ENCODE results near the gene MINDY4. TPM values are rescaled to one million over a fixed set of nuclear protein-coding genes. Genes with fewer than 3 reads are reported as not detected.

MINDY4 gene
- total RNA-seq, 6 donors from 2014 or later: 7.7 to 43.0 (median 19.4) TPM

DNA sequence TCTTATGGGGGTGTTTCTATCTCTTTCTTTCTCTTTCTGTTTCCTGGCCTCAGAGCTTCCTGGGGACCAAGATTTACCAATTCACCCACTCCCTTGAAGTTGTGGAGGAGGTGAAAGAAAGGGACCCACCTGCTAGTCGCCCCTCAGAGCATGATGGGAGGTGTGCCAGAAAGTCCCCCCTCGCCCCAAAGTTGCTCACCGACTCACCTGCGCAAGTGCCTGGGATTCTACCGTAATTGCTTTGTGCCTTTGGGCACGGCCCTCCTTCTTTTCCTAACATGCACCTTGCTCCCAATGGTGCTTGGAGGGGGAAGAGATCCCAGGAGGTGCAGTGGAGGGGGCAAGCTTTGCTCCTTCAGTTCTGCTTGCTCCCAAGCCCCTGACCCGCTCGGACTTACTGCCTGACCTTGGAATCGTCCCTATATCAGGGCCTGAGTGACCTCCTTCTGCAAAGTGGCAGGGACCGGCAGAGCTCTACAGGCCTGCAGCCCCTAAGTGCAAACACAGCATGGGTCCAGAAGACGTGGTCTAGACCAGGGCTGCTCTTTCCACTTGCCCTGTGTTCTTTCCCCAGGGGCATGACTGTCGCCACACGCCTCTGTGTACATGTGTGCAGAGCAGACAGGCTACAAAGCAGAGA, 152.7 kb downstream of the MINDY4 start:
- Histone ChIP-seq H3K27me3 (no peaks in the 10 kb centered on the region), H3K4me1 (peaks cover 41 to 63% (median 42%) of the 10 kb centered on the region in 4 donors), H3K4me3 (no peak overlapping the region), H3K36me3 (peaks cover 17 to 78% (median 57%) of the 10 kb centered on the region in 4 donors), H3K9me3 (no peaks in the 10 kb centered on the region), H3K27ac (peak overlapping the region in 2 of 4 donors; percentile 88 to 89)
- DNase-seq (peak in 1 of 2 donors; percentile 17), ATAC-seq (ENCODE audit: low FRiP score in 2 of 2) (no peak)
- 90 to 92% methylated on average over 12 to 13 of the region's 13 CpGs for WGBS, 2 donors
- TF ChIP-seq EP300 (IDR thresholded peaks at IDR 0.05): no peak
- TF ChIP-seq, protein P1, sequence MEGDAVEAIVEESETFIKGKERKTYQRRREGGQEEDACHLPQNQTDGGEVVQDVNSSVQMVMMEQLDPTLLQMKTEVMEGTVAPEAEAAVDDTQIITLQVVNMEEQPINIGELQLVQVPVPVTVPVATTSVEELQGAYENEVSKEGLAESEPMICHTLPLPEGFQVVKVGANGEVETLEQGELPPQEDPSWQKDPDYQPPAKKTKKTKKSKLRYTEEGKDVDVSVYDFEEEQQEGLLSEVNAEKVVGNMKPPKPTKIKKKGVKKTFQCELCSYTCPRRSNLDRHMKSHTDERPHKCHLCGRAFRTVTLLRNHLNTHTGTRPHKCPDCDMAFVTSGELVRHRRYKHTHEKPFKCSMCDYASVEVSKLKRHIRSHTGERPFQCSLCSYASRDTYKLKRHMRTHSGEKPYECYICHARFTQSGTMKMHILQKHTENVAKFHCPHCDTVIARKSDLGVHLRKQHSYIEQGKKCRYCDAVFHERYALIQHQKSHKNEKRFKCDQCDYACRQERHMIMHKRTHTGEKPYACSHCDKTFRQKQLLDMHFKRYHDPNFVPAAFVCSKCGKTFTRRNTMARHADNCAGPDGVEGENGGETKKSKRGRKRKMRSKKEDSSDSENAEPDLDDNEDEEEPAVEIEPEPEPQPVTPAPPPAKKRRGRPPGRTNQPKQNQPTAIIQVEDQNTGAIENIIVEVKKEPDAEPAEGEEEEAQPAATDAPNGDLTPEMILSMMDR (IDR thresholded peaks at IDR 0.05): no peak
- no peak for TF ChIP-seq POLR2AphosphoS5 (IDR thresholded peaks at IDR 0.05)
- TF ChIP-seq POLR2A (IDR thresholded peaks at IDR 0.05): no peak

DNA sequence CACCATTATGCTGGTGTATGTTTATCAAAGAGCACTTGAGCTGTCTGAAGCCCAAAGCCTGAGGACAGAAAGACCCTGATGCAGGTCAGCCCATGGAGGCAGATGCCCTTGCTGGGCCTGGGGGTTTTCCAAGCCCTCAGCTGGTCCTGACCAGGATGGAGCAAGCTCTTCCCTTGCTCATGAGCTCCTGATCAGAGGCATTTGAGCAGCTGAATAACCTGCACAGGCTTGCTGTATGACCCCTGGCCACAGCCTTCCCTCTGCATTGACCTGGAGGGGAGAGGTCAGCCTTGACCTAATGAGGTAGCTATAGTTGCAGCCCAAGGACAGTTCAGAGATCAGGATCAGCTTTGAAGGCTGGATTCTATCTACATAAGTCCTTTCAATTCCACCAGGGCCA, 153.4 kb downstream of the MINDY4 start:
- Histone ChIP-seq H3K4me1 (peaks cover 34 to 58% (median 36%) of the 10 kb centered on the region in 4 donors), H3K27me3 (no peaks in the 10 kb centered on the region), H3K27ac (peak overlapping the region in 2 of 4 donors; percentile 15 to 56), H3K4me3 (no peak overlapping the region), H3K36me3 (peaks cover 17 to 72% (median 57%) of the 10 kb centered on the region in 4 donors), H3K9me3 (no peaks in the 10 kb centered on the region)
- DNase-seq (no peak), ATAC-seq (ENCODE audit: low FRiP score in 2 of 2) (no peak)
- TF ChIP-seq EP300 (IDR thresholded peaks at IDR 0.05) (no peak), POLR2A (IDR thresholded peaks at IDR 0.05) (no peak), POLR2AphosphoS5 (IDR thresholded peaks at IDR 0.05) (no peak)
- TF ChIP-seq, protein P1 (IDR thresholded peaks at IDR 0.05): no peak

DNA sequence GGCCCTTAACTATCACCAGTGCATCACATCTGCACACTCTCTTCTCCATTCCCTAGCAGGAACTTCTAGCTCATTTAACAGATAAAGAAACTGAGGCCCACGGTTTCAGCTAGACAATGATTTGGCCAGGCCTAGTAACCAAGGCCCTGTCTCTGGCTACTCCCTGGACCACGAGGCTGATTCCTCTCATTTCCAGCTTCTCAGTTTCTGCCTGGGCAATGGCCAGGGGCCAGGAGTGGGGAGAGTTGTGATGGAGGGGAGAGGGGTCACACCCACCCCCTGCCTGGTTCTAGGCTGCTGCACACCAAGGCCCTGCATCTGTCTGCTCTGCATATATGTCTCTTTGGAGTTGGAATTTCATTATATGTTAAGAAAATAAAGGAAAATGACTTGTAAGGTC, 153.9 kb downstream of the MINDY4 start:
- H3K4me3 ChIP-seq: no peak overlapping the region
- TF ChIP-seq EP300 (IDR thresholded peaks at IDR 0.05) (no peak), POLR2AphosphoS5 (IDR thresholded peaks at IDR 0.05) (no peak), POLR2A (IDR thresholded peaks at IDR 0.05) (no peak)
- TF ChIP-seq, protein P1 (IDR thresholded peaks at IDR 0.05): no peak
- peaks cover 17 to 70% (median 56%) of the 10 kb centered on the region in 4 donors for H3K36me3 ChIP-seq
- no peak for ATAC-seq (ENCODE audit: low FRiP score in 2 of 2)
- DNase-seq: no peak
- H3K4me1 ChIP-seq: peaks cover 29 to 57% (median 31%) of the 10 kb centered on the region in 4 donors
- no peaks in the 10 kb centered on the region for H3K9me3 ChIP-seq
- no peaks in the 10 kb centered on the region for H3K27me3 ChIP-seq
- H3K27ac ChIP-seq: peak overlapping the region; percentile 10 to 47 (median 20)
- WGBS, 2 donors: 66 to 67% methylated on average over 2 of the region's 2 CpGs

DNA sequence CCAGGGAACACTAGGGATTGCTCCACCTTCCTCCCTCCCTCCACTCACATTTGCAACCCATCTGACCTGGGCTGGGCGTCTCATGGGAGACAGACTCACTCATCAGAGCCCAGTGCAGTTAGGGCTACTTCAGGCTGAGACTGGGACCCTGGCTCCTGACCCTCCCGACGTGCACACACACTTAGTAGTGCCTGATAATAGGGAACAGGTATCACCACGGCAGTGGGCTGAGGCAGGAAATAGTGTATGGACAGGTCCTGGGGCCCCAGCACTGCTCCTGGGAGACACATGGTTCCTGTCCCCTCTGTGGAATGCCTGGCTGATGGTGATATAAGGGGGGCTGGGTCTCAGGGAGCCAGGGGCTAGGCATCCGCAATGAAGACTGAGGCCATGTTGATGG, 154.7 kb downstream of the MINDY4 start:
- peak in 1 of 2 donors; percentile 21 for DNase-seq
- peaks cover 21 to 49% (median 25%) of the 10 kb centered on the region in 4 donors for H3K4me1 ChIP-seq
- ATAC-seq (ENCODE audit: low FRiP score in 2 of 2): peak in 1 of 2 donors; percentile 5
- 30 to 50% methylated on average over 5 of the region's 5 CpGs for WGBS, 2 donors
- H3K27ac ChIP-seq: peak overlapping the region; percentile 10 to 47 (median 20)
- peaks cover 17 to 70% (median 55%) of the 10 kb centered on the region in 4 donors for H3K36me3 ChIP-seq
- no peaks in the 10 kb centered on the region for H3K9me3 ChIP-seq
- no peak overlapping the region for H3K4me3 ChIP-seq
- TF ChIP-seq POLR2A (IDR thresholded peaks at IDR 0.05): no peak
- TF ChIP-seq EP300 (IDR thresholded peaks at IDR 0.05): no peak
- TF ChIP-seq, protein P1 (IDR thresholded peaks at IDR 0.05): no peak
- no peak for TF ChIP-seq POLR2AphosphoS5 (IDR thresholded peaks at IDR 0.05)
- no peaks in the 10 kb centered on the region for H3K27me3 ChIP-seq
